ENCODE measurements around the gene TSPAN4. TPM values are rescaled to one million over a fixed set of nuclear protein-coding genes. Genes with fewer than 3 reads are reported as not detected.
A peak's percentile ranks its signal among the peaks of the same experiment; 100 is the strongest.

TSPAN4 gene
- polyA plus RNA-seq, 3 donors, result 76.0 to 92.3 (median 85.2) TPM

GRCh38 chr11:901452-902061 is 58.9 kb downstream of the TSPAN4 start:
- DNase-seq, result no peak

GRCh38 chr11:904380-904779 is 61.7 kb downstream of the TSPAN4 start:
- no peak for DNase-seq

GRCh38 chr11:905952-906351 is 63.3 kb downstream of the TSPAN4 start:
- no peak for DNase-seq

- no peak for DNase-seq
Measured at GRCh38 chr11:907668-908067, 65.0 kb downstream of the TSPAN4 start.

GRCh38 chr11:908273-908672 is 65.6 kb downstream of the TSPAN4 start:
- DNase-seq, result no peak

GRCh38 chr11:909406-909805 is 66.8 kb downstream of the TSPAN4 start:
- DNase-seq, result no peak

- DNase-seq, result no peak
Measured at GRCh38 chr11:910044-910588, 67.5 kb downstream of the TSPAN4 start.

- DNase-seq, result peak; percentile 88
Measured at GRCh38 chr11:910589-911030, 68.0 kb downstream of the TSPAN4 start, which contains the start of gene CHID1. CHID1 (minus strand) TSS chr11:910810; CDS start chr11:904816, 5,994 bp downstream.

- no peak for DNase-seq
Measured at GRCh38 chr11:911031-911889, 68.6 kb downstream of the TSPAN4 start.

GRCh38 chr11:911890-912219 is 69.2 kb downstream of the TSPAN4 start:
- DNase-seq, result no peak

GRCh38 chr11:912266-912665 is 69.6 kb downstream of the TSPAN4 start:
- DNase-seq, result no peak

GRCh38 chr11:913043-913442 is 70.4 kb downstream of the TSPAN4 start:
- no peak for DNase-seq

- DNase-seq, result no peak
Measured at GRCh38 chr11:914204-914603, 71.6 kb downstream of the TSPAN4 start.

GRCh38 chr11:914747-915501 is 72.3 kb downstream of the TSPAN4 start:
- no peak for DNase-seq

Other genes starting within 250 kb of the TSPAN4 start
- gene IRF7, start 226.9 kb upstream of the TSPAN4 start, polyA plus RNA-seq (ENCODE audit: insufficient read length in 3 of 3), result 10 to 100 TPM; 11.0 to 11.7 (median 11.2) TPM
- gene CDHR5, start 217.9 kb upstream of the TSPAN4 start, polyA plus RNA-seq (ENCODE audit: insufficient read length in 3 of 3), result 10 to 100 TPM; 42.6 to 56.2 (median 47.7) TPM
- 1 to 10 TPM in 2 of 3 donors, under 1 TPM in 1; 0.87 to 2.3 (median 2.3) TPM for gene SCT, start 215.7 kb upstream of the TSPAN4 start, polyA plus RNA-seq (ENCODE audit: insufficient read length in 3 of 3)
- 1 to 10 TPM; 3.8 to 5.4 (median 4.2) TPM for gene DRD4, start 205.6 kb upstream of the TSPAN4 start, polyA plus RNA-seq (ENCODE audit: insufficient read length in 3 of 3)
- 10 to 100 TPM; 55.3 to 61.9 (median 55.6) TPM for gene DEAF1, start 147.6 kb upstream of the TSPAN4 start, polyA plus RNA-seq (ENCODE audit: insufficient read length in 3 of 3)
- 10 to 100 TPM; 41.9 to 62.1 (median 59.9) TPM for gene TMEM80, start 147.0 kb upstream of the TSPAN4 start, polyA plus RNA-seq (ENCODE audit: insufficient read length in 3 of 3)
- gene EPS8L2, start 136.6 kb upstream of the TSPAN4 start, polyA plus RNA-seq (ENCODE audit: insufficient read length in 3 of 3), result 100 to 1,000 TPM; 128 to 189 (median 150) TPM
- 100 to 1,000 TPM; 129 to 137 (median 130) TPM for gene TALDO1, start 95.4 kb upstream of the TSPAN4 start, polyA plus RNA-seq (ENCODE audit: insufficient read length in 3 of 3)
- 100 to 1,000 TPM in 1 of 3 donors, 10 to 100 TPM in 2; 85.0 to 111 (median 90.3) TPM for gene GATD1, start 65.4 kb upstream of the TSPAN4 start, polyA plus RNA-seq (ENCODE audit: insufficient read length in 3 of 3)
- gene CEND1, start 52.8 kb upstream of the TSPAN4 start, polyA plus RNA-seq (ENCODE audit: insufficient read length in 3 of 3), result 1 to 10 TPM in 1 of 3 donors, under 1 TPM in 2; 0.64 to 1.3 (median 0.83) TPM
- 10 to 100 TPM; 16.0 to 20.9 (median 20.6) TPM for gene SLC25A22, start 44.6 kb upstream of the TSPAN4 start, polyA plus RNA-seq (ENCODE audit: insufficient read length in 3 of 3)
- 10 to 100 TPM; 11.8 to 14.4 (median 13.0) TPM for gene PIDD1, start 37.6 kb upstream of the TSPAN4 start, polyA plus RNA-seq (ENCODE audit: insufficient read length in 3 of 3)
- gene RPLP2, start 32.9 kb upstream of the TSPAN4 start, polyA plus RNA-seq (ENCODE audit: insufficient read length in 3 of 3), result 1,000 to 10,000 TPM; 1,087 to 1,248 (median 1,229) TPM
- gene PNPLA2, start 23.9 kb upstream of the TSPAN4 start, polyA plus RNA-seq (ENCODE audit: insufficient read length in 3 of 3), result 10 to 100 TPM; 66.0 to 79.1 (median 74.7) TPM
- 10 to 100 TPM; 16.7 to 21.7 (median 20.0) TPM for gene CRACR2B, start 14.9 kb upstream of the TSPAN4 start, polyA plus RNA-seq (ENCODE audit: insufficient read length in 3 of 3)
- gene CD151, start 9.9 kb upstream of the TSPAN4 start, polyA plus RNA-seq (ENCODE audit: insufficient read length in 3 of 3), result 100 to 1,000 TPM; 207 to 225 (median 220) TPM
- gene POLR2L, start 323 bp upstream of the TSPAN4 start, polyA plus RNA-seq (ENCODE audit: insufficient read length in 3 of 3), result 100 to 1,000 TPM; 106 to 132 (median 125) TPM
- gene CHID1, start 68.0 kb downstream of the TSPAN4 start, polyA plus RNA-seq (ENCODE audit: insufficient read length in 3 of 3), result 100 to 1,000 TPM; 113 to 125 (median 114) TPM
- 100 to 1,000 TPM in 2 of 3 donors, 10 to 100 TPM in 1; 99.5 to 126 (median 117) TPM for gene AP2A2, start 83.0 kb downstream of the TSPAN4 start, polyA plus RNA-seq (ENCODE audit: insufficient read length in 3 of 3)
- gene MUC6, start 193.9 kb downstream of the TSPAN4 start, polyA plus RNA-seq (ENCODE audit: insufficient read length in 3 of 3), result 10 to 100 TPM; 25.6 to 35.8 (median 26.2) TPM
- under 1 TPM; 0.03 to 0.21 (median 0.17) TPM for gene MUC2, start 232.0 kb downstream of the TSPAN4 start, polyA plus RNA-seq (ENCODE audit: insufficient read length in 3 of 3)